Left renal pelvis (tissue), 4 donors: ENCODE measurements around the gene COL16A1. TPM values are rescaled to one million over a fixed set of nuclear protein-coding genes. Genes with fewer than 3 reads are reported as not detected.
A peak's percentile ranks its signal among the peaks of the same experiment; 100 is the strongest.

Source experiments
- DNase-seq, 4 donors: peaks; one replicate each; pipeline ENCODE4 v3.0.0-alpha.2; 2013; ENCODE audit warnings: low read depth in 4 of 4, low spot score in 3 of 4
- polyA plus RNA-seq, 4 donors: library from polyadenylated mRNA; unstranded; fragments of 120-200 nt; gene quantifications; one replicate each; pipeline ENCODE4 v1.2.1, GENCODE V29; 2013; ENCODE audit not compliant: insufficient read length in 4 of 4

COL16A1 gene
- polyA plus RNA-seq, 4 donors: 41.0 to 284 (median 54.4) TPM

GRCh38 chr1:31628931-31629556 lies 74.8 kb downstream of the COL16A1 start:
- no peak for DNase-seq

- DNase-seq: no peak
Observed at GRCh38 chr1:31627930-31628559, 75.8 kb downstream of the COL16A1 start.

- no peak for DNase-seq
Observed at GRCh38 chr1:31627301-31627929, 76.4 kb downstream of the COL16A1 start.

- no peak for DNase-seq
Observed at GRCh38 chr1:31626223-31627207, 77.3 kb downstream of the COL16A1 start.

- DNase-seq: no peak
Observed at GRCh38 chr1:31625561-31626222, 78.1 kb downstream of the COL16A1 start.

DNA sequence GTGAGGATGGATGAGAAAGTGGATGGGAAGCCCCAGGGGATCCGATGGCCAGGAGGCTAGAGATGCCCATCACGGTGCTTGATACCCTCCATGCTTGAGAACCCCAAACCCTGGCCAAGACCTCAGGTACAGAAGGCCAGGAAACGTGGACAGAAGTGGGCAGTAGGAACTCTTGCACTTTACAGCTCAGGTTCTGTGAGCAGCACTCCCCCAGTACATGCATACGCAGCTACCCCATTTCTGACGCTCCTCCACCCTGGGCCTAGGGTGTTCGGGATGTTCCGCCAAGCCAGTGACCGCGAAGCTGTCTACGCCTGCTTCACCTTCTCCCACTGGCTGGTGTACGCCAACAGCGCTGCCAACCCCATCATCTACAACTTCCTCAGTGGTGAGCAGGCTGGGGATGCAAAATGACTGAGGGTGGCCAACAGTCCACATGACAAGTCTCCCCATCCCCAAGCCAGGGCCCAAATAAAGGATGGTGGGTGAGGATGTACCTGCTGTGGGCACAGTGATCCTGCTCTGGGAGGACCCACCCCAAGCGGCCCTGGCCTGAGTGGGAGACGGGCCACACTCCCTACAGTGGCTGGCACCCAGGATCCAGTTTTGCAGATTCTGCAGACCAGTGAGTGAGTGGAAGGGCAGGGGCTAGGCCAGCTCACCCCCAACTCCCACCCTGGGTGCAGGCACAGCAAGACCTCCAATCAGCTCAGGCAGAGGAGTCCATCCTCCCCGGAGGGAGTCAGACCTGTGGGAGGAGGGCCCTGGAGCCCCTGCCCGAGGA lies 78.9 kb downstream of the COL16A1 start:
- no peak for DNase-seq

DNA sequence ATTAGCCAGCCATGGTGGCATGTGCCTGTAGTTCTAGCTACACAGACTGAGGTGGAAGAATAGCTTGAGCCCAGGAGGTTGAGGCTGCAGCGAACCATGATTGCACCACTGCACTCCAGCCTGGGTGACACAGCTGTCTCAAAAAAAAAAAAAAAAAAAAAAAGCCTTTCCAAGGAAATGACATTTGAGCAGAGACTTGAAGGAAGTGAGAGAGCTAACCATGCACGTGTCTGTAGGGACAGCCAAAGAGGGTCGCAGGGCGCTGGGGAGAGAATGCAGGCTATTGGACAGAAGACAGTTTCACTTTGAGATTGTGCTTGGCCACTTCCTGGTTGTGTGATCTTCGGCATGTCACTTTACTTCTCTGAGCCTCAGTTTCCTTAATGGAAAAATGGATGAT lies 79.5 kb downstream of the COL16A1 start:
- no peak for DNase-seq

GRCh38 chr1:31623365-31623764 lies 80.5 kb downstream of the COL16A1 start:
- no peak for DNase-seq

DNA sequence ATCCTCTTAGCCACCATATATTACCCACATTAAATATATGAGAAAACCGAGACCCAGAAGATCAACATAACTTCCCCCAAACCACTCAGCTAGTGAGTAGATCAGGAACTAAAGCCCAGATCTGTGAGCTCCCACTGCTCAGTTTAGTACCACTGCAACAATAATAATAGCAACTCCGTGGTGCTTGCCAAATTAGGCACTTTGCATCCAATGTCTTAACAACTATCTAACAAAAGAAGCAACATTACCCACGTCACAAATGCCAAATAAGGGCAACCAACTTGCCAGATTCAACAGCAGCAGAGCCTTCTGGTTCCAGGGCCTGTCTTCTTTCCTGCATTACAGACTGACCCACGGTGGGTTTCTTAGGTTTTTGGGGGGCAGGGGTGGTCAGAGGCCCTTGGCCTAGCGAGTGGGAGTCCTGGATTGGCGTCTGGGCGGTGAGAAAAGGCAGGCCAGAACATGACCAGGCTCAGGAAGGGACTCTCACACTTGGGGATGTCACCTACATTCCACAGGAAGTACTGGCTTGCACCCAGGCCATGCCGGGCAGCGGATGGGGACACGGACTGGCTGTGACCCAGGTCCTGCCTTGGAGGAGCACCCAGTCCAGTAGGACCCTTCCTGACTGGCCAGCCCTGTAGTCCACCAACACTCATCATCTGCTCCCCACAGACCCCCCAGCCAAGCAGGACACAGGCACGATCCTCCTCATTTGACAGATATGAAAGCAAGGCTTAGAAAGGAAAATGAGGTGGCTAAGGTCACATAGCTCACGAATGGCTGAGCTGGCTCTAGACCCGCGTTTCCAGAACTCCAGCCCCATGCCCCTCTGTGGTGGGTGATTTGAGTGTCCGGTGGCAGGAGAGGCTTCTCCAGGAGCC lies 81.7 kb downstream of the COL16A1 start:
- DNase-seq: no peak

GRCh38 chr1:31621498-31621820 lies 82.4 kb downstream of the COL16A1 start:
- no peak for DNase-seq

- no peak for DNase-seq
Observed at GRCh38 chr1:31620631-31621497, 83.0 kb downstream of the COL16A1 start.

DNA sequence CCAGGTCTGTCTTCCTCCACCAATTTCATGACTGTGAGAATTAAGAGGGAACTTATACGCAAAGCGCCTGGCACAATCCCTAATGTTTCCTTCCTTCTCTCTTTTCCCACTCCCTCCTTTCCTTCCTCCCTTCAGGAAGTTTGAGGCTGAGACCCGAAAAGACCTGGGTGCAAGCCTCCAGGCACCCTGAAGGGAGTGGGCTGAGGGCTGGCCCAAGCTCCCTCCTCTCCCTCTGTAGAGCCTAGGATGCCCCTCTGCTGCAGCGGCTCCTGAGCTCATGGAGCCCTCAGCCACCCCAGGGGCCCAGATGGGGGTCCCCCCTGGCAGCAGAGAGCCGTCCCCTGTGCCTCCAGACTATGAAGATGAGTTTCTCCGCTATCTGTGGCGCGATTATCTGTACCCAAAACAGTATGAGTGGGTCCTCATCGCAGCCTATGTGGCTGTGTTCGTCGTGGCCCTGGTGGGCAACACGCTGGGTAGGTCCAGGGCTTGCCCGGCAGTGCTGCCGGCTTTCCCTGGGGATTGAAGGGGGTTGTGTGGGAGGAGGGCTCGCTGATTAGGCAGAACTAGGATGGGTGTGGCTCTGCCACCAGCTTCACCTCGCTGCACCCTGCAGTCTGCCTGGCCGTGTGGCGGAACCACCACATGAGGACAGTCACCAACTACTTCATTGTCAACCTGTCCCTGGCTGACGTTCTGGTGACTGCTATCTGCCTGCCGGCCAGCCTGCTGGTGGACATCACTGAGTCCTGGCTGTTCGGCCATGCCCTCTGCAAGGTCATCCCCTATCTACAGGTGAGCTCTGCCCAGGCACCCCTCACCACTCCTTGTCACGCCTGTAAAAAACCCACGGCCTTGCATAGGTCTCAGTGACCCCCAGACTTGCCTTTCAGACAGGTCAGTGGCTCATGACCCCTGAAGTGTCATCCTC lies 84.6 kb downstream of the COL16A1 start:
- no peak for DNase-seq

- DNase-seq: peak in 3 of 4 donors; percentile 29 to 44 (median 31)
Observed at GRCh38 chr1:31617916-31618746, 85.7 kb downstream of the COL16A1 start.

DNA sequence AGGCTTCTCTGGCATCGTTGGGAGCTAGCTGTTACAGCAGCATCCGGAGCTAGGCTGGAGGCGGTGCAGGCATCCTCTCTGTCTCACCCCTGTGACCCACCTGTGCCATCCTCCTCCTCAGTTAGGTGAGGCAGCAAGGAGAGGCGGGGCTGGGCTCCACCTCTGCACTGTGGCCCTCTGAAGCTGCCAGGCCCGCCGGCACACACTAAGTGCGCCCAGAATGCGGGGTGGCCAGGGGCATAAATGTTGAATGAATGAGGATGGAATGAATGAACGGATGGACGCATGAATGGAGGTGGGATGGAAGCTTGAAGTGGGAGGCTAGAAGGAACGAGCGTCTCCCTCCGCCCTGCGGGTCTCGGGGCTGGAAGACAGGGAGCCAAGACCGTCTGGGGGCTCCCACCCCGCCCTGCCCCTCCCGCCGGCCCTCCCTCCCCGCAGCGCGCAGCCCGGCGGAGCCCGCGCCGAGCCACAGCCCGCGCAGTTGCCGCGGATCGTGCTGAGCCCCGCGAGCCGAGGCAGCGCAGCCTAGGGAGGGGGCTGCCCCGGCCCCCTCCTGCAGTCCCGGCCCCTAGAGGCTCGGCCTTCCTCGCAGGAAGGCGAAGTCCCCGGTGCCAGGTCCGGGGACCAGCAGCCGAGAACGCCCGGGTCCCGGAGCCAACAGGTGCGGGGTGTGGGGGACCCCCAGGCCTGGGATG lies 86.5 kb downstream of the COL16A1 start, which contains the start of gene HCRTR1:
HCRTR1 (plus strand) TSS at position 472 of the 698 bp plus-strand sequence. CDS start 1,504 bp downstream, outside the sequence.
- no peak for DNase-seq

DNA sequence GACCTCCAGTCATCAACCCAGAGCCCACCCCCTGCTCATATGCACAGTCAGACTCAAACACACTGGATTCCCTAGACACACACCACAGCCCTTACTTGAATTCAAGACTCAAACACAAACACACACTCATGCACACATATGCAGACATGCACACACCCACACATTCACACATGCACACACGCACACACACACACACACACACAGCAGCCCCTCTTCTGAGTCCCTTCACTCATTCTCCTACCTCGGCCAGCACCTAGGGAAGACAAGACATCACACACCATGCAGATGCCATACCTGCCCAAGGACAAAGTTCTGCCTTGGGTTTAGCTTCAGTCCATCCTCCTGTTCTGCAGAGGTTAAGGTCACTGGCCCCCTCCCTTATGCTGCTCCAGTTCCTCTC lies 87.9 kb downstream of the COL16A1 start:
- DNase-seq: no peak
